ENCODE data around the gene HMGCS1. TPM values are rescaled to one million over a fixed set of nuclear protein-coding genes. Genes with fewer than 3 reads are reported as not detected.

Gene HMGCS1
- total and polyA plus RNA-seq, 3 donors from 2014 or later = 27.2 to 47.5 (median 42.9) TPM

GRCh38 chr5:43315263-43315662 lies 2.1 kb upstream of the HMGCS1 start:
- DNase-seq = no peak
- no peaks in the 10 kb centered on the region for H3K36me3 ChIP-seq (ENCODE audit: low read depth, missing control alignments)
- H3K27ac ChIP-seq = no peak overlapping the region
- intact Hi-C loops (cut with DNase I; ENCODE audit: low total_unique reads) = no loop called here
- WGBS, 2 donors = 91 to 93% methylated on average over 8 of the region's 8 CpGs
- TF ChIP-seq CTCF (IDR thresholded peaks at IDR 0.05) (no peak), POLR2A (IDR thresholded peaks at IDR 0.05) (no peak)
- no peak overlapping the region for H3K4me3 ChIP-seq
- no peaks in the 10 kb centered on the region for H3K27me3 ChIP-seq
- no peaks in the 10 kb centered on the region for H3K4me1 ChIP-seq
- no peaks in the 10 kb centered on the region for H3K9me3 ChIP-seq

- H3K27ac ChIP-seq = no peak overlapping the region
- 88 to 89% methylated on average over 6 of the region's 6 CpGs for WGBS, 2 donors
- intact Hi-C loops (cut with DNase I; ENCODE audit: low total_unique reads) = no loop called here
Measured at GRCh38 chr5:43314724-43315123, 1.5 kb upstream of the HMGCS1 start.

GRCh38 chr5:43313854-43314457 lies 744 bp upstream of the HMGCS1 start:
- no peak for TF ChIP-seq CTCF (IDR thresholded peaks at IDR 0.05)
- TF ChIP-seq POLR2A (IDR thresholded peaks at IDR 0.05) = no peak
- 8 to 19% methylated on average over 8 of the region's 8 CpGs for WGBS, 2 donors
- Histone ChIP-seq H3K4me1 (peaks cover 8% of the 10 kb centered on the region), H3K27me3 (no peaks in the 10 kb centered on the region), H3K36me3 (ENCODE audit: low read depth, missing control alignments) (no peaks in the 10 kb centered on the region), H3K27ac (peak overlapping the region; percentile 16 to 97), H3K4me3 (peak overlapping the region; percentile 93 to 94), H3K9me3 (no peaks in the 10 kb centered on the region)
- peak; percentile 26 for DNase-seq
- intact Hi-C loops (cut with DNase I; ENCODE audit: low total_unique reads) = no loop called here

More at GRCh38 chr5:43314724-43315123, 1.5 kb upstream of the HMGCS1 start:
- no peak for DNase-seq
- Histone ChIP-seq H3K9me3 (no peaks in the 10 kb centered on the region), H3K4me3 (no peak overlapping the region), H3K36me3 (ENCODE audit: low read depth, missing control alignments) (no peaks in the 10 kb centered on the region), H3K27me3 (no peaks in the 10 kb centered on the region), H3K4me1 (peaks cover 2% of the 10 kb centered on the region)
- TF ChIP-seq CTCF (IDR thresholded peaks at IDR 0.05) = no peak

- no peaks in the 10 kb centered on the region for H3K9me3 ChIP-seq
- H3K4me1 ChIP-seq = peaks cover 8% of the 10 kb centered on the region
- no peak for TF ChIP-seq POLR2A (IDR thresholded peaks at IDR 0.05)
- no peak for TF ChIP-seq CTCF (IDR thresholded peaks at IDR 0.05)
- H3K27me3 ChIP-seq = no peaks in the 10 kb centered on the region
- no peak for DNase-seq
- H3K27ac ChIP-seq = peak overlapping the region; percentile 97 to 99
- peak overlapping the region; percentile 93 to 94 for H3K4me3 ChIP-seq
- WGBS, 2 donors = 1% methylated on average over 9 of the region's 9 CpGs
- no peaks in the 10 kb centered on the region for H3K36me3 ChIP-seq (ENCODE audit: low read depth, missing control alignments)
- intact Hi-C loops (cut with DNase I; ENCODE audit: low total_unique reads) = no loop called here
Measured at GRCh38 chr5:43312699-43313034, 545 bp downstream of the HMGCS1 start.

- Histone ChIP-seq H3K27me3 (no peaks in the 10 kb centered on the region), H3K4me3 (peak overlapping the region; percentile 93 to 94), H3K9me3 (no peaks in the 10 kb centered on the region), H3K36me3 (ENCODE audit: low read depth, missing control alignments) (no peaks in the 10 kb centered on the region), H3K27ac (peak overlapping the region in 1 of 2 donors; percentile 97), H3K4me1 (peaks cover 8% of the 10 kb centered on the region)
- no peak for TF ChIP-seq POLR2A (IDR thresholded peaks at IDR 0.05)
- WGBS, 2 donors = 13 to 16% methylated on average over 6 of the region's 6 CpGs
- peak; percentile 16 for DNase-seq
- intact Hi-C loops (cut with DNase I; ENCODE audit: low total_unique reads) = no loop called here
Measured at GRCh38 chr5:43312076-43312661, 1.0 kb downstream of the HMGCS1 start.
